Activated CD8-positive, alpha-beta memory T cell treated with anti-CD3 and anti-CD28 coated beads for 36 hours (primary cell): ENCODE results near the gene PTPRM. TPM values are rescaled to one million over a fixed set of nuclear protein-coding genes. Genes with fewer than 3 reads are reported as not detected.
"Not testable (repeated sequence)": the region's sequence is repeated elsewhere in the genome, so short reads cannot be mapped to it uniquely, and the experiment has no call there.

Source experiments
- CTCF ChIA-PET: fragments of 350-600 bp; sonication (Branson Sonifier 250); formaldehyde crosslinking; loops from one replicate; lab custom pipeline; 2021; ENCODE audit warnings: antibody characterized with exemption; lab: Charles Lee
- POLR2A ChIA-PET: fragments of 350-600 bp; sonication (Branson Sonifier 250); formaldehyde crosslinking; loops from one replicate; lab custom pipeline; 2021; ENCODE audit warnings: antibody characterized with exemption; lab: Charles Lee
- total RNA-seq, 2 experiments: library from RNA; stranded (reverse); gene quantifications; one replicate each; pipeline ENCODE4 v1.2.3, GENCODE V29; 2021

The PTPRM gene
- total RNA-seq, 2 experiments from 2014 or later, result 3.5 to 4.1 TPM

DNA sequence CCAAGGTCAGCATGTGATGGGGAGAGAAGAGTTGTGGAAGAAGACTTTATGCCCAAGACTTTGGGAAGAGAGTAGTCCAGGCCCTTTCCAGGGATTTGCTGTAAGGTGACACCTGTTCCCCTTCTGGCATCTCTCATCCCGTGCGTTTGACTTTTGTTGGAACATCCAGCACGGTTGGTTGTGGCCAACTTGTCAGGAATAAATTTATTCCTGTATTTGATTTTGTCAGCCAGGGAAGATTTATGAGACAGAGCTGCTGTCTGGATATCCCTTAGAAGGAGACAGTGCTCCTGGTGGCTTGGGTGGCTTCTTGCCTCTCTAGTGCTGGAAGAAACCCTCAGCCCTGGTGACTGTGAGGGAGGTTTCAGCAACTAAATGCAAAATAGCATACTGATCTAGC is 121.5 kb downstream of the PTPRM start:
- ChIA-PET POLR2A (no interaction called here), CTCF (no interaction called here)

- ChIA-PET POLR2A (no interaction called here), CTCF (no interaction called here)
Observed at GRCh38 chr18:7691206-7691605, 124.1 kb downstream of the PTPRM start.

GRCh38 chr18:7696780-7697179 is 129.7 kb downstream of the PTPRM start:
- CTCF ChIA-PET, result no interaction called here
- POLR2A ChIA-PET, result no interaction called here

DNA sequence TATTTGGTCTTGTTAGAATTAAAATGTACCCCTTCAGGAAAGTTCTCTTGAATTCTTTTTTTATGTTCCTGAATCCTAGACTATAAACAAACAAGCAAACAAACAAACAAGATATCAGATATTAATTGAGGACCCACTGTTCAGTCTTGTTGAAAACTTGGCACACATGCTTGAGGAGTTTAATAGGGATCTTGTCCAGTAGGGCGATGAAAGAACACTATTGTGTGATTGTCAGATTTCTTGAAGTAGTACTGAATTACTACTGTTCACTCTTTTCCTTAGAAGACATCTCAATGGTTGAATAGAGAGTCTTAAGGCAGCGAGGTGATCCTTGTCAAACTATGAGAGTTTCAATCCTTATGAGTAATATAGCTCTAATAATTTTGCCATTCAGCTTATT is 130.2 kb downstream of the PTPRM start:
- CTCF ChIA-PET, result no interaction called here

GRCh38 chr18:7711495-7711894 is 144.4 kb downstream of the PTPRM start:
- CTCF ChIA-PET, result no interaction called here
- POLR2A ChIA-PET, result no interaction called here

More for the DNA sequence above, 130.2 kb downstream of the PTPRM start:
- POLR2A ChIA-PET, result no interaction called here

GRCh38 chr18:7720395-7720794 is 153.3 kb downstream of the PTPRM start:
- ChIA-PET POLR2A (no interaction called here), CTCF (no interaction called here)

- POLR2A ChIA-PET, result no interaction called here
- CTCF ChIA-PET, result no interaction called here
Observed at GRCh38 chr18:7721532-7721931, 154.4 kb downstream of the PTPRM start.

- CTCF ChIA-PET, result no interaction called here
- POLR2A ChIA-PET, result no interaction called here
Observed at GRCh38 chr18:7722955-7723354, 155.8 kb downstream of the PTPRM start.

DNA sequence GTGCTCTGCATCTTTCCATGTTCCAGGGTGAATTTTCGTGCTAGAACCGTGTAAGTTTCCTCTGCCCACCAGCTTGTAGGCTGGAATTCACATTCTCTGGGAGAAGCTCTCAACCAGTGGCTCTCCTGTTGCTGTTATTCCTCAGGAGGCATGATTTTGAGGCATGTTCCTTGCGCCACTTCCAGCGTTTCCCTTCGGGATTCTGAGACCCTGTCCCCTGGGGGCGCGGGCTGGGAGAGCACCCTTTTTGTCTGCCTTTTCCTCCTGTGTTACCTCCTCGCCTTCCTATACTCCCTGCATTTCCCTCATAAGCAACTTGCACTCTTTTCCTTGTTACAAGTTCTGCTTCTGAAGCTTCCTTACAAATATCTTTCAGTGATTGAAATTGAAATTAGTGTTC is 156.4 kb downstream of the PTPRM start:
- POLR2A ChIA-PET, result no interaction called here
- CTCF ChIA-PET, result no interaction called here

DNA sequence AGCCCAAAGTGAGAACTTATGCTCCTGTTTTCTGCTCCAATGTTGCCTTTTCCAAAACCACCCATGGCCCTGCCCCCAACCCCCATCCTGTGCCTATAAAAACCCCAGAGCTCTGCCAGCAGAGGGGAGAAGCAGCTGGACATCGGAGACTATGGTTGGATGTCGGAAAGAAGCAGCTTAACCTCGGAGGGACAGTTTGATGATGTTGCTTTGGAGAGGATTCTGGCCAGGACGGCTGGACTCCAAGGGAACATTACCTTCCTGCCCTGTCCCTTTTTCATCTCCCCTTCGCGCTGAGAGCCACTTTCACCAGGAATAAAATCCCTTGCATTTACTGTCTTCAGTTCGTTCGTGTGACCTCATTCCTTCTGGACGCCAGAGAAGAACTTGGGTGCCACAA is 158.4 kb downstream of the PTPRM start:
- ChIA-PET POLR2A (no interaction called here), CTCF (no interaction called here)

DNA sequence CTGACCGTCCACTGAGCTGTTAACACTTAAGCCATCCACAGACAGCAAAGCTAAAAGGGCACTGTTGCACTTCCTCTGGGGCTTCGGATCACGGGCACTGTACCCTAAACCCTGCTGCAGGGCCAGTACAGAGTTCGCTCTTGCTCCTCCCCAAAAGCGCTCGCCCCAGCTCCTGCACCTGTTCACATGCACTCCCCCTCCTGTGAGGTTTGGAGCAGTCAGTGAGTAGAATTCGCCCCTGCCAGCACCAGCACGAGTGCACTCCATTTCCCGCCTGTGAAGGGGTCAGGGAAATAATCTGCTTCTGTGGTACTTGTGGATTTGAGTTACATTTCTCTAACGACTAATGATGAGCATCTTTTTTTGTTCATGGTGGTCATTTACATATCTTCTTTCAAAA is 158.8 kb downstream of the PTPRM start:
- ChIA-PET POLR2A (no interaction called here), CTCF (no interaction called here)

DNA sequence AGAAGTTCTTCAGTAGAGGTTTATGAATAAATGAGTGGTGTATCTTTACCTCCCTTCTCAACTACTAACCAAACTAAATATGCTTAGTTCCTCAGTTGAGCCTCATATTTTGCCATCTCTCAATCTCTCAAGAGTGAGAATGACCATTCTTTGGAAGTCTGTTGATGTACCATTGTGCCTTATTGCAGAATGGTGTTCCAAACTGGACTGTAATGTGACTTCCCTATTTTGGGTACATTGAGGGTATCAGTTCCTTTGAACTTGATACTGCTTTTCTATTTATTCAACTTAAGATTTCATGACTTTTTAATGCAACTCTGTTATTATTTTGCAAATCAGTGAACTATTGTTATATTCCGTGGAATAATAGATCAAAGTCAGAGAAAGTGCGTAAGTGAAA is 159.4 kb downstream of the PTPRM start:
- POLR2A ChIA-PET, result no interaction called here
- CTCF ChIA-PET, result no interaction called here

GRCh38 chr18:7727361-7728076 is 160.4 kb downstream of the PTPRM start:
- CTCF ChIA-PET, result interaction anchor here (0.6 kb wide), 1 partner anchor 122 kb away, joined by 3 read pairs; no protein-coding TSS in a partner anchor
- POLR2A ChIA-PET, result no interaction called here

GRCh38 chr18:7728297-7728696 is 161.2 kb downstream of the PTPRM start:
- ChIA-PET POLR2A (no interaction called here), CTCF (no interaction called here)

DNA sequence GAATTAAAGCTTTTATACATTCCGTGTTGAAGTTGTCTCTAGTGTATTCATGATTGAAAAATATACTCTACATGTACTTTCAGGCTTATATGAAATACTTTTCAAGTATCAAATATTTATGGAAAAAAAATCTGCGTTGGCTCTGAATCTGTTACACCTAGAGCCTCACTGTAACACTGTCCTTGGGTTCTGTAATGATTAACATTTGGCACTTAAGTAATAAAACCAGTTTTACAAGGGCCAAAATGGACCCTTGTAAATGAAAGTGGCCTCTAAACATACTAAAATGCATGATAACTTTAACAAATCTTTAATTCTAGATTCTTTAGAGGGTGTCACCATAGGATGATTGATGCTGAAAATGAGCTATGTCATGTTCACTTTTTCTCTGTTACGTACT is 162.8 kb downstream of the PTPRM start:
- ChIA-PET CTCF (no interaction called here), POLR2A (no interaction called here)

- ChIA-PET CTCF (no interaction called here), POLR2A (no interaction called here)
Observed at GRCh38 chr18:7730682-7731081, 163.6 kb downstream of the PTPRM start.

GRCh38 chr18:7733642-7734041 is 166.5 kb downstream of the PTPRM start:
- POLR2A ChIA-PET, result no interaction called here
- CTCF ChIA-PET, result no interaction called here

DNA sequence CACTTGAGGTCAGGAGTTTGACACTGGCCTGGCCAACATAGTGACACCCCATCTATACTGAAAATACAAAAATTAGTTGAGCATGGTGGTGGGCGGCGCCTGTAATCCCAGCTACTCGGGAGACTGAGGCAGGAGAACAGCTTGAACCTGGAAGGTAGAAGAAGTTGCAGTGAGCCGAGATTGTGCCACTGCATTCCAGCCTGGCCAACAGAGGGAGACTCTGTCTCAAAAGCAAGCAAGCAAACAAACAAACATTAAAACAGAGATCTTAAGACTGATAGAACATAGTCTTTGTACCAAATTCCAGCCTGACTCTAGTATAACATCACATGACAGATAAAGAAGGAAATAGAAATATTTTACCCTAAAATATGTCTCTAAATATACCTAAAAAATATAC is 168.1 kb downstream of the PTPRM start:
- ChIA-PET POLR2A (no interaction called here), CTCF (no interaction called here)

DNA sequence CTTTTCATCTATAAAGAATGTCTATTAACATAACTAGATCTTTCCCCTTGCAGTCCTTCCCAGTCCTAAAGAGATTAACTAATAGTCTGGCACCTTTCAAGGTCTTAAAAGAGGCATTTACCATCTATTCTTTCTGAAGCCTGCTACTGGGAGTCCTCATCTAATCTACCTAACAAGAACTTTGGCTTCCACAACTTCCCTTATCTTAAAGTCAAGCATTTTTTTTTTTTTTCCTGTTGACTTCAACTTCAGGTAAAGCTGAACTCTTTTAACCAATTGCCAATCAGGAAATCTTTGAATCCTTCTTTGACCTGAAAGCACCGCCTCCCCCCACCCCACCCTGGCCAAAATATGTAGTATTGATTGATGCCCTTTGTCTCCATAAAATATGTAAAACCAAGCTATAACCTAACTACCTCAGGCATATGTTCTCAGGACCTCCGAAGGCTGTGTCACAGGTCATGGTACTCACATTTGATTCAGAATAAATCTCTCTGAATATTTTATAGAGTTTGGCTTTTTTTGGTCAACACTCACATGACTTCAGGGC is 168.6 kb downstream of the PTPRM start:
- CTCF ChIA-PET, result no interaction called here
- POLR2A ChIA-PET, result no interaction called here

- CTCF ChIA-PET, POLR2A ChIA-PET: not testable (repeated sequence)
Observed at GRCh38 chr18:7736526-7736925, 169.4 kb downstream of the PTPRM start.

GRCh38 chr18:7737550-7737949 is 170.4 kb downstream of the PTPRM start:
- CTCF ChIA-PET, result no interaction called here

GRCh38 chr18:7740821-7741220 is 173.7 kb downstream of the PTPRM start:
- ChIA-PET POLR2A (no interaction called here), CTCF (no interaction called here)

More at GRCh38 chr18:7737550-7737949, 170.4 kb downstream of the PTPRM start:
- POLR2A ChIA-PET, result no interaction called here
